ENCODE data around the gene KCNMA1.

Gene KCNMA1

GRCh38 chr10:77086081-77086480 is 551.5 kb downstream of the KCNMA1 start:
- H3K9me3 ChIP-seq (ENCODE audit: control insufficient read depth in 2 of 2, low read length in 2 of 2) = no peaks in the 10 kb centered on the region
- peaks cover 14% of the 10 kb centered on the region for H3K4me1 ChIP-seq (ENCODE audit: control insufficient read depth, insufficient read depth, low read length)
- H3K27ac ChIP-seq (ENCODE audit: low read length) = no peak overlapping the region
- no peak overlapping the region for H3K4me3 ChIP-seq (ENCODE audit: low read length in 2 of 2)
- no peak overlapping the region for H3K9ac ChIP-seq (ENCODE audit: low read length in 2 of 2)
- peaks cover 25 to 36% of the 10 kb centered on the region in 2 donors for H3K36me3 ChIP-seq (ENCODE audit: control insufficient read depth in 2 of 2, insufficient read depth in 2 of 2, low read length in 2 of 2)
- H3K27me3 ChIP-seq (ENCODE audit: control insufficient read depth in 1 of 2, insufficient read depth in 2 of 2, low read length in 2 of 2) = no peaks in the 10 kb centered on the region

- H3K27ac ChIP-seq (ENCODE audit: low read length) = no peak overlapping the region
- no peaks in the 10 kb centered on the region for H3K9me3 ChIP-seq (ENCODE audit: control insufficient read depth in 2 of 2, low read length in 2 of 2)
- no peak overlapping the region for H3K9ac ChIP-seq (ENCODE audit: low read length in 2 of 2)
- H3K4me3 ChIP-seq (ENCODE audit: low read length in 2 of 2) = no peak overlapping the region
- H3K27me3 ChIP-seq (ENCODE audit: control insufficient read depth in 1 of 2, insufficient read depth in 2 of 2, low read length in 2 of 2) = no peaks in the 10 kb centered on the region
- peaks cover 14% of the 10 kb centered on the region for H3K4me1 ChIP-seq (ENCODE audit: control insufficient read depth, insufficient read depth, low read length)
- peaks cover 23 to 33% of the 10 kb centered on the region in 2 donors for H3K36me3 ChIP-seq (ENCODE audit: control insufficient read depth in 2 of 2, insufficient read depth in 2 of 2, low read length in 2 of 2)
Observed at GRCh38 chr10:77085344-77085743, 552.3 kb downstream of the KCNMA1 start.

- H3K27ac ChIP-seq (ENCODE audit: low read length) = peak overlapping the region; percentile 37
- H3K9ac ChIP-seq (ENCODE audit: low read length in 2 of 2) = no peak overlapping the region
- peaks cover 17 to 27% of the 10 kb centered on the region in 2 donors for H3K36me3 ChIP-seq (ENCODE audit: control insufficient read depth in 2 of 2, insufficient read depth in 2 of 2, low read length in 2 of 2)
- no peaks in the 10 kb centered on the region for H3K27me3 ChIP-seq (ENCODE audit: control insufficient read depth in 1 of 2, insufficient read depth in 2 of 2, low read length in 2 of 2)
- no peaks in the 10 kb centered on the region for H3K9me3 ChIP-seq (ENCODE audit: control insufficient read depth in 2 of 2, low read length in 2 of 2)
- H3K4me1 ChIP-seq (ENCODE audit: control insufficient read depth, insufficient read depth, low read length) = peaks cover 14% of the 10 kb centered on the region
- H3K4me3 ChIP-seq (ENCODE audit: low read length in 2 of 2) = no peak overlapping the region
Observed at GRCh38 chr10:77084431-77085144, 553.0 kb downstream of the KCNMA1 start.

DNA sequence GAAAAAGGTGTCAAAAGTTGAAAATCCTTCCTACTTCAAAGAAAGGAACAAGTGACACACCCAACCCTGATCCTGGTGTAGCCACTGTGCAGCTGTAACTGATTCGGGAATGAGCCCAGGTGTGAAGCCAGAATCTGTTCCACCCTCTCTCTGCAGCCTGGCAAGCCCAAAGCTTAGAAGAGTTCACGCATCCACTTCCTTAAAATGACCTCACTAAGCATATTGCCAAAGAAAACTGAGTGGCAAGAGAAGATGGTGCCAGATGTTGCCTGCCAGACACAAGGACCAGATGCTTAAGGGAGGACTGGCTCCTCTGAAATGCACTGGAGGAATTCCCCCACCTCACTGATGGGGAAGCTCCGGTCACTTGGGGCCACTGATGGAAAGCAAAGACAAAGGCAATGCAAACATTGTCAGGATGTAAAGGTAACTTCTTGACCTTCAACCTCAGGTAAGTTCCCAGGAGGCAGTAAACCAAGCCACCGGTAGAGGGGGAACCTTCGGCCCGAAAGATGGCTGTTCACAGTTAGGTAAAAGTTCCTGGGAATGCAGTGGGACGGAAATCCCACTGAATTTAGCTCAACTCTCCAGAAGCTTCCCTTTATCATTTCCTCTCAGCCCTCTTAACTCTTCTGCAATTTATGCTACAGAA is 554.9 kb downstream of the KCNMA1 start:
- Histone ChIP-seq H3K9ac (ENCODE audit: low read length in 2 of 2) (no peak overlapping the region), H3K27me3 (ENCODE audit: control insufficient read depth in 1 of 2, insufficient read depth in 2 of 2, low read length in 2 of 2) (no peaks in the 10 kb centered on the region), H3K4me1 (ENCODE audit: control insufficient read depth, insufficient read depth, low read length) (peaks cover 14% of the 10 kb centered on the region), H3K27ac (ENCODE audit: low read length) (no peak overlapping the region), H3K9me3 (ENCODE audit: control insufficient read depth in 2 of 2, low read length in 2 of 2) (no peaks in the 10 kb centered on the region), H3K36me3 (ENCODE audit: control insufficient read depth in 2 of 2, insufficient read depth in 2 of 2, low read length in 2 of 2) (peaks cover 13 to 28% of the 10 kb centered on the region in 2 donors), H3K4me3 (ENCODE audit: low read length in 2 of 2) (no peak overlapping the region)

GRCh38 chr10:77081481-77081891 is 556.1 kb downstream of the KCNMA1 start:
- Histone ChIP-seq H3K9ac (ENCODE audit: low read length in 2 of 2) (no peak overlapping the region), H3K27ac (ENCODE audit: low read length) (no peak overlapping the region), H3K36me3 (ENCODE audit: control insufficient read depth in 2 of 2, insufficient read depth in 2 of 2, low read length in 2 of 2) (peaks cover 20 to 24% of the 10 kb centered on the region in 2 donors), H3K9me3 (ENCODE audit: control insufficient read depth in 2 of 2, low read length in 2 of 2) (no peaks in the 10 kb centered on the region), H3K4me3 (ENCODE audit: low read length in 2 of 2) (no peak overlapping the region), H3K27me3 (ENCODE audit: control insufficient read depth in 1 of 2, insufficient read depth in 2 of 2, low read length in 2 of 2) (no peaks in the 10 kb centered on the region), H3K4me1 (ENCODE audit: control insufficient read depth, insufficient read depth, low read length) (peaks cover 12% of the 10 kb centered on the region)

GRCh38 chr10:77080361-77081027 is 557.1 kb downstream of the KCNMA1 start:
- no peak overlapping the region for H3K9ac ChIP-seq (ENCODE audit: low read length in 2 of 2)
- H3K27me3 ChIP-seq (ENCODE audit: control insufficient read depth in 1 of 2, insufficient read depth in 2 of 2, low read length in 2 of 2) = no peaks in the 10 kb centered on the region
- no peak overlapping the region for H3K27ac ChIP-seq (ENCODE audit: low read length)
- H3K9me3 ChIP-seq (ENCODE audit: control insufficient read depth in 2 of 2, low read length in 2 of 2) = no peaks in the 10 kb centered on the region
- H3K36me3 ChIP-seq (ENCODE audit: control insufficient read depth in 2 of 2, insufficient read depth in 2 of 2, low read length in 2 of 2) = peaks cover 20 to 24% of the 10 kb centered on the region in 2 donors
- H3K4me1 ChIP-seq (ENCODE audit: control insufficient read depth, insufficient read depth, low read length) = peaks cover 11% of the 10 kb centered on the region
- no peak overlapping the region for H3K4me3 ChIP-seq (ENCODE audit: low read length in 2 of 2)

GRCh38 chr10:77079592-77080300 is 557.9 kb downstream of the KCNMA1 start:
- Histone ChIP-seq H3K27ac (ENCODE audit: low read length) (no peak overlapping the region), H3K9ac (ENCODE audit: low read length in 2 of 2) (no peak overlapping the region), H3K4me3 (ENCODE audit: low read length in 2 of 2) (no peak overlapping the region), H3K27me3 (ENCODE audit: control insufficient read depth in 1 of 2, insufficient read depth in 2 of 2, low read length in 2 of 2) (no peaks in the 10 kb centered on the region), H3K9me3 (ENCODE audit: control insufficient read depth in 2 of 2, low read length in 2 of 2) (no peaks in the 10 kb centered on the region), H3K4me1 (ENCODE audit: control insufficient read depth, insufficient read depth, low read length) (peaks cover 14% of the 10 kb centered on the region), H3K36me3 (ENCODE audit: control insufficient read depth in 2 of 2, insufficient read depth in 2 of 2, low read length in 2 of 2) (peaks cover 20 to 26% of the 10 kb centered on the region in 2 donors)

DNA sequence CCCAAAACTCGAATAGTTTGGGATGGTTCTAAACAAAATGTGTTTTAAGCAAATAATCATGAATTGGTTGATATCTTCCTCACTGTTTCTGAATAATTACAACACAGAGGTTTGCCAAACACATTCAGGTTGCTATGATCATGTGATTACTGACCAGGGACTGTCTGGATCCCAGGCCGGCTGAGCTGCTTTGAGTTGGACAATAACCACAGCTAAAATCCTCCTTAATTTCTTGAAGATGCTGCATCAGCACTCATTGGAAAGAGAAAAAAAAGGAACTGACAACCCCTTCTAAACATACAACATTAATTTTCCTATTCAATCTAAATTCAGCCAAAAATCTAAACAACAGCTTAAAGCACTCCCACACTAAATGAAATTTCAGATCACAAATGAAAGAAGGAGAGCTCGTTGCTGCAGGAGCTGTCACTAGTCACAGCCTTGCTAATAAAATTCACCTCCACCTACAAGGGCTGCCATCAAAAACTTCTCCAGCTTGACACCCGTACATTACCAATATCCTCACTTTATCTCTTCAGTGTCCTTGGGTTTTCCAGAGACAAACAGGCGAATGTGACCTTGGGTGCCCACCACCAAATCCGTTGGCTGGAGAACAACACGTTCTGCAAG is 560.2 kb downstream of the KCNMA1 start:
- Histone ChIP-seq H3K36me3 (ENCODE audit: control insufficient read depth in 2 of 2, insufficient read depth in 2 of 2, low read length in 2 of 2) (peaks cover 19 to 28% of the 10 kb centered on the region in 2 donors), H3K9ac (ENCODE audit: low read length in 2 of 2) (no peak overlapping the region), H3K27me3 (ENCODE audit: control insufficient read depth in 1 of 2, insufficient read depth in 2 of 2, low read length in 2 of 2) (no peaks in the 10 kb centered on the region), H3K27ac (ENCODE audit: low read length) (no peak overlapping the region), H3K4me3 (ENCODE audit: low read length in 2 of 2) (no peak overlapping the region), H3K9me3 (ENCODE audit: control insufficient read depth in 2 of 2, low read length in 2 of 2) (no peaks in the 10 kb centered on the region), H3K4me1 (ENCODE audit: control insufficient read depth, insufficient read depth, low read length) (peaks cover 19% of the 10 kb centered on the region)

GRCh38 chr10:77075926-77076325 is 561.7 kb downstream of the KCNMA1 start:
- H3K27me3 ChIP-seq (ENCODE audit: control insufficient read depth in 1 of 2, insufficient read depth in 2 of 2, low read length in 2 of 2) = no peaks in the 10 kb centered on the region
- H3K36me3 ChIP-seq (ENCODE audit: control insufficient read depth in 2 of 2, insufficient read depth in 2 of 2, low read length in 2 of 2) = peaks cover 34 to 36% of the 10 kb centered on the region in 2 donors
- peaks cover 22% of the 10 kb centered on the region for H3K4me1 ChIP-seq (ENCODE audit: control insufficient read depth, insufficient read depth, low read length)
- H3K9ac ChIP-seq (ENCODE audit: low read length in 2 of 2) = no peak overlapping the region
- no peak overlapping the region for H3K4me3 ChIP-seq (ENCODE audit: low read length in 2 of 2)
- no peaks in the 10 kb centered on the region for H3K9me3 ChIP-seq (ENCODE audit: control insufficient read depth in 2 of 2, low read length in 2 of 2)
- no peak overlapping the region for H3K27ac ChIP-seq (ENCODE audit: low read length)

DNA sequence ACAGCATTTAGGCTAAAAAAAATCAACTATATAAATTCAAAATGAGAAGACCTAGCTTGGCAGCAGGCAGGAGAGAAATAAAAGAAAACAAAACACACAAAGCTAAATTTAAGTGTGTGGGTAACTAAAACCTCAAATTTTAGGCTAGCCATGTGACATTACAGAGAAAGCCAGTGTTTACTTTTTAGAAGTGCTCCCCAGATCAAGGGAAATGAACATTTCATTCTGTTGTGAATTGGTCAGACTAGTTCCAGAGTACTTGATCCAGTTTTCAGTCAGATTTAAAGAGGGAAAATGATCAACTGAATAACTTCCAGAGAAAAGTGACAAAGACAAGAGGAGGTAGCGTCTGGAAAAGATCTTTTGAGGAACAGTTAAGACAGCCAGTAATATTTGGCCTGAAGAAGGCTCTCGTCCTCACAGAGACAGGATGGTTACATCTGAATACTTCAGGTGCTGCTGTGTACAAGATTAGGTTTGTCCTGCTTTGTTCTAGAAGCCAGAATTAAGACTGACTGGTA is 563.4 kb downstream of the KCNMA1 start:
- Histone ChIP-seq H3K27ac (ENCODE audit: low read length) (peak overlapping the region; percentile 6), H3K4me3 (ENCODE audit: low read length in 2 of 2) (no peak overlapping the region)

More for the DNA sequence above, 563.4 kb downstream of the KCNMA1 start:
- Histone ChIP-seq H3K36me3 (ENCODE audit: control insufficient read depth in 2 of 2, insufficient read depth in 2 of 2, low read length in 2 of 2) (peaks cover 37 to 40% of the 10 kb centered on the region in 2 donors), H3K9me3 (ENCODE audit: control insufficient read depth in 2 of 2, low read length in 2 of 2) (no peaks in the 10 kb centered on the region), H3K4me1 (ENCODE audit: control insufficient read depth, insufficient read depth, low read length) (peaks cover 22% of the 10 kb centered on the region), H3K9ac (ENCODE audit: low read length in 2 of 2) (no peak overlapping the region), H3K27me3 (ENCODE audit: control insufficient read depth in 1 of 2, insufficient read depth in 2 of 2, low read length in 2 of 2) (no peaks in the 10 kb centered on the region)
